Gastrocnemius medialis (tissue), 4 donors: ENCODE results near the gene IRF2BP2. TPM values are rescaled to one million over a fixed set of nuclear protein-coding genes. Genes with fewer than 3 reads are reported as not detected.

Experiments used
- ATAC-seq, 2 donors: fragments of 150-250 bp; one replicate each; pipeline ENCODE4 v1.9.1; 2016
- DNase-seq, 2 donors: peaks; one replicate each; pipeline ENCODE4 v3.0.0-alpha.2; 2019
- H3K27ac ChIP-seq, 4 donors: fragments of 200-600 bp; sonication (generic); 1 replicate in 1 of 4; 2 replicates in 3 of 4; pipeline ENCODE4 v1.5.1; 2016 to 2018; ENCODE audit warnings: mild to moderate bottlenecking in 2 of 4, moderate library complexity in 1 of 4
- H3K27me3 ChIP-seq, 3 donors: fragments of 200-600 bp; sonication (generic) in 2 of 3; 1 replicate in 1 of 3; 2 replicates in 2 of 3; pipeline versions ENCODE4 v1.5.1 to v1.6.0; 2016 to 2019; ENCODE audit warnings: mild to moderate bottlenecking in 1 of 3, moderate library complexity in 1 of 3
- H3K36me3 ChIP-seq, 2 donors: fragments of 200-600 bp; sonication (generic) in 1 of 2; one replicate each; pipeline ENCODE4 v1.5.1; 2017 to 2018
- H3K4me1 ChIP-seq, 2 donors: fragments of 200-600 bp; sonication (generic) in 1 of 2; one replicate each; pipeline ENCODE4 v1.5.1; 2016 to 2017; ENCODE audit warnings: mild to moderate bottlenecking in 2 of 2
- H3K4me3 ChIP-seq, 4 donors: fragments of 200-600 bp; sonication (generic) in 3 of 4; 1 replicate in 1 of 4; 2 replicates in 3 of 4; pipeline ENCODE4 v1.5.1; 2016 to 2019; ENCODE audit warnings: mild to moderate bottlenecking in 2 of 4
- H3K9me3 ChIP-seq, 3 donors: fragments of 200-600 bp; sonication (generic) in 2 of 3; 1 replicate in 1 of 3; 2 replicates in 2 of 3; pipeline ENCODE4 v1.5.1; 2016 to 2019
- POLR2A ChIP-seq, 2 donors: fragments of 450-650 bp; IDR thresholded peaks; one replicate each; pipeline ENCODE4 v1.6.1; 2017; ENCODE audit warnings: antibody characterized with exemption in 2 of 2, mild to moderate bottlenecking in 2 of 2, moderate library complexity in 2 of 2
- in situ Hi-C, 4 donors: fragments of 200-750 bp; cut with MboI; loops; one replicate each; pipeline versions ENCODE4 v1.15.0 to v1.8.0; 2017; ENCODE audit warnings: low sequenced_read_pairs in 4 of 4
- intact Hi-C: fragments of 100-400 bp; cut with DNase I; formaldehyde crosslinking; loops from one replicate; pipeline ENCODE4 v1.15.1; 2023; ENCODE audit warnings: low total_unique reads
- total RNA-seq, 4 donors: library from RNA; depleted of rRNA; stranded (reverse); fragments of >200 nt; gene quantifications; one replicate each; pipeline versions ENCODE4 v1.1.0 to v1.2.3, GENCODE V29; 2016
- TF ChIP-seq, protein P1 (sequence below), 5 experiments: fragments of 450-650 bp in 3 of 5; fragments of 200-600 bp in 2 of 5; sonication (generic) in 2 of 5; IDR thresholded peaks in 4 of 5; conservative IDR thresholded peaks in 1 of 5; 1 replicate in 4 of 5; 2 replicates in 1 of 5; pipeline ENCODE4 v1.5.1; 2016 to 2019; ENCODE audit warnings: antibody characterized with exemption in 5 of 5, mild to moderate bottlenecking in 3 of 5, moderate library complexity in 3 of 5

The IRF2BP2 gene
- total RNA-seq, 4 donors from 2014 or later: 32.2 to 92.0 (median 52.2) TPM

DNA sequence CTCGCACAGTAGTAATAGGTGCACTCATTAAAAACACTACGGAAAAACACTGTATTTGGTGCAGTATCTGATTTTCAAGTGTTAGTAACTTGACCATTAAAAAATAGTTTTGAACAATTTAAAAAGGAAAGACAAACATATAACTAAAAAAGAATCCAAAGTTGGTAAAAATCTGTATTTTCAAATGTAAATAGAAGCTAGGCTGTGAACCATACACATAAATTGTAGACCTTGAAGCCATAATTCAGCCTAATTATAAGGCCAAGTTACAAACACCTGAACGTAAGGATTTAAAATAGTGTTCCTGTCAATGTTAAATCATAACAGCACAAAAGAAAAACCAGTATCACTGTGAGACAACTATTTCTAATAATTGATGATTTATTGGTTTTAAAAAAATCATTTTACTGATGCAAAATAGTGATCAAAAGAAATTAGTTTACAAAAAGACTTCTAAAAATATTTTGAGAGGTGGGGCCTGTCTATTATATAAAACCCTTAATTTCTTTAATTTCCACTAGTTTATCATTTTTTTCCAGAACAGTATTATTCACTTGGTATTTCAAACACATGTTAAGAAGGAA is 4.5 kb downstream of the IRF2BP2 start:
- no peaks in the 10 kb centered on the region for H3K27me3 ChIP-seq
- in situ Hi-C loops (loop anchor here (5.0 to 25.0 kb wide), 2 partner anchors 282 to 377 kb away; no protein-coding TSS in a partner anchor), intact Hi-C loops (no loop called here)
- H3K9me3 ChIP-seq: no peaks in the 10 kb centered on the region
- no peak for DNase-seq
- ATAC-seq: no peak
- no peak for TF ChIP-seq POLR2A (IDR thresholded peaks at IDR 0.05)
- TF ChIP-seq, protein P1, sequence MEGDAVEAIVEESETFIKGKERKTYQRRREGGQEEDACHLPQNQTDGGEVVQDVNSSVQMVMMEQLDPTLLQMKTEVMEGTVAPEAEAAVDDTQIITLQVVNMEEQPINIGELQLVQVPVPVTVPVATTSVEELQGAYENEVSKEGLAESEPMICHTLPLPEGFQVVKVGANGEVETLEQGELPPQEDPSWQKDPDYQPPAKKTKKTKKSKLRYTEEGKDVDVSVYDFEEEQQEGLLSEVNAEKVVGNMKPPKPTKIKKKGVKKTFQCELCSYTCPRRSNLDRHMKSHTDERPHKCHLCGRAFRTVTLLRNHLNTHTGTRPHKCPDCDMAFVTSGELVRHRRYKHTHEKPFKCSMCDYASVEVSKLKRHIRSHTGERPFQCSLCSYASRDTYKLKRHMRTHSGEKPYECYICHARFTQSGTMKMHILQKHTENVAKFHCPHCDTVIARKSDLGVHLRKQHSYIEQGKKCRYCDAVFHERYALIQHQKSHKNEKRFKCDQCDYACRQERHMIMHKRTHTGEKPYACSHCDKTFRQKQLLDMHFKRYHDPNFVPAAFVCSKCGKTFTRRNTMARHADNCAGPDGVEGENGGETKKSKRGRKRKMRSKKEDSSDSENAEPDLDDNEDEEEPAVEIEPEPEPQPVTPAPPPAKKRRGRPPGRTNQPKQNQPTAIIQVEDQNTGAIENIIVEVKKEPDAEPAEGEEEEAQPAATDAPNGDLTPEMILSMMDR (IDR thresholded peaks at IDR 0.05 in 4 of 5, conservative IDR thresholded peaks at IDR 0.05 in 1 of 5): no peak
- peak overlapping the region; percentile 98 for H3K27ac ChIP-seq
- H3K4me1 ChIP-seq: peaks cover 37 to 71% of the 10 kb centered on the region in 2 donors
- peak overlapping the region; percentile 62 to 73 (median 70) for H3K4me3 ChIP-seq
- peaks cover 5 to 16% of the 10 kb centered on the region in 2 donors for H3K36me3 ChIP-seq

DNA sequence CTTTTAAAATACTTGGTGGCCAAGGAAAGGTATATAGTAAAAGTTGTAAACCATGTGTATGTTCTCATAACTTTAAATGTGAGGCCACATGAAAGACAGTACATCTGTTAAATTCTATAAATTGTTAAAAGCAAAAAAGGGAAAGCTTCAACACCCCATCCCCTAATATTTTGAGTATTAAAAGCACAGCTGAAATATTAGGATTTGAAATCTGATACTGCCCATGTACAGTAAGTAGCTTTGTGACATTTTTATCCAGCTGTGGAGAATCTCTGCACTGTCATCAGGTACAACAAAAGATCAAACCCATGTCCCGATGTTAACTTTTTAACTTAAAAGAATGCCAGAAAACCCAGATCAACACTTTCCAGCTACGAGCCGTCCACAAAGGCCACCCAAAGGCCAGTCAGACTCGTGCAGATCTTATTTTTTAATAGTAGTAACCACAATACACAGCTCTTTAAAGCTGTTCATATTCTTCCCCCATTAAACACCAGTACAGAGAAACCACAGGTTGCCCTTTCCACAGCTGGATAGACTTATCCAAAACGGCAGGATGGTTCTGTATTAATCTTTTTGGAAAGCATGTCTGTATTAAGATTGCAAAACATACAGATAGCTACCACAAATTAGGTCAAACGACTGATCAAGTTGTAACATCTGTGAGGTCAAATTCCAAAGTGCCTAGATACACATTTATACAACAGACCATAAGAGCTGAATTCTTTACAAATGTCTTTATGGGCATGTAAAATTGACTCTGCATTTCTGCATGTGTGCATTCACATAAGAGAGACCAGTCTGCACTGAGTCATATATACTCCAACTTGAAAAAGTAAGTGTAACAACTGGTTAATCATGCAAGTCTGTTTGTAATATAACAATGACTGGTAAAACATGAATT is 5.2 kb downstream of the IRF2BP2 start:
- Histone ChIP-seq H3K36me3 (peaks cover 5 to 16% of the 10 kb centered on the region in 2 donors), H3K27me3 (no peaks in the 10 kb centered on the region), H3K4me3 (peak overlapping the region; percentile 62 to 73 (median 70)), H3K9me3 (no peaks in the 10 kb centered on the region), H3K27ac (peak overlapping the region; percentile 98), H3K4me1 (peaks cover 40 to 73% of the 10 kb centered on the region in 2 donors)
- TF ChIP-seq, protein P1 (IDR thresholded peaks at IDR 0.05 in 4 of 5, conservative IDR thresholded peaks at IDR 0.05 in 1 of 5): no peak
- TF ChIP-seq POLR2A (IDR thresholded peaks at IDR 0.05): no peak
- DNase-seq (no peak), ATAC-seq (no peak)
- in situ Hi-C loops: loop anchor here (5.0 to 25.0 kb wide), 2 partner anchors 283 to 378 kb away; no protein-coding TSS in a partner anchor
- intact Hi-C loops: no loop called here

DNA sequence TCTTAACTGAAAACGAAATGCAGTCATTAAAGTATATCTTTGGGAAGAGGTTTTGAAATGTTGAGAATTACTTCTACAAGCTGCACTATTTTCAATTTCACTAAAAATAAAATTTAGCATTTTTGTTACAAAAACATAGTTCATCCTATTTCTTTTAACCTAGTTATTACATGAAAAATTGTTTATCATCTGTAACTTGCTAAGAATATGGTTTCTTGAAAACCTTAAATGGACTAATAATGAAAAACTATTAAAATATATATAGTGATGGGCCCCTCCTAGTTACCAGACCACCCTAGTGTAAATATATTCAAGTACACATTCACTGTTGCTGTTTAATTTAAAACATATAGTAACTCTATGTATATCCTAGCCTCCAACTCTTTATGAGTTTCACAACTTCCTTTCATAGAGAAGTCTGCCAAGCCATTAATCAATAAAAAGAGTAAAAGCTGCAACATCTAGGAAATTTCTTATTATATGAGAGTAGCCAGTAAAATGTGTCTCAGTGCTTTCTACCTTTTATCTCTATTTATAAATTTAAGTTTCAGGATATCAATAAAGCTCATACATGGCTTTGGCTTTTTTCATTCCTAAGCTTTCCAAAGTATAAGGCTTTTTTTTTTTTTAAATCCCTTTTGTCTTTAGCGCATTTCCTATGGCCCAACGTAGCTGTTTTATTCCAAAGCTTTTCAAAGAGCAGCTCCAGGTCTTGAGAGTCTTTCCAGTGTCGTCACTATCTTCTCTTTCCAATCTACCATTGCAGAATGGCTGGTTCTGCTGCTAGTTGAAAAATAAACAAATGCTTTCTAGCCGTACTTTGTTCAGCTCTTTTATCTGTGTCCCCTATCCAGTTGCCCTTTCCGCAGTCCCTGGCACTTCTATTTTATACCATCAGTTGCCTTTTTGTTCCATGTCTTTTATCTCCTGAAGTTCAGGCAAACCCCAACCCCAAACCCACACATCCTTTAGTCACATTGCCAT is 6.5 kb downstream of the IRF2BP2 start:
- intact Hi-C loops (no loop called here), in situ Hi-C loops (loop anchor here in 3 of 4 donors (25.0 kb wide), 1 partner anchor 284 kb away; no protein-coding TSS in a partner anchor)
- H3K27me3 ChIP-seq: no peaks in the 10 kb centered on the region
- no peaks in the 10 kb centered on the region for H3K9me3 ChIP-seq
- H3K4me3 ChIP-seq: peak overlapping the region; percentile 62 to 73 (median 70)
- no peak for DNase-seq
- ATAC-seq: no peak
- H3K36me3 ChIP-seq: peaks cover 5 to 16% of the 10 kb centered on the region in 2 donors
- peak in 1 of 2 donors; percentile 5 for TF ChIP-seq POLR2A (IDR thresholded peaks at IDR 0.05)
- TF ChIP-seq, protein P1 (IDR thresholded peaks at IDR 0.05 in 4 of 5, conservative IDR thresholded peaks at IDR 0.05 in 1 of 5): no peak
- H3K27ac ChIP-seq: peak overlapping the region; percentile 98
- H3K4me1 ChIP-seq: peaks cover 49 to 82% of the 10 kb centered on the region in 2 donors
